Measurements from ENCODE around the gene GOLT1A.

The GOLT1A gene

DNA sequence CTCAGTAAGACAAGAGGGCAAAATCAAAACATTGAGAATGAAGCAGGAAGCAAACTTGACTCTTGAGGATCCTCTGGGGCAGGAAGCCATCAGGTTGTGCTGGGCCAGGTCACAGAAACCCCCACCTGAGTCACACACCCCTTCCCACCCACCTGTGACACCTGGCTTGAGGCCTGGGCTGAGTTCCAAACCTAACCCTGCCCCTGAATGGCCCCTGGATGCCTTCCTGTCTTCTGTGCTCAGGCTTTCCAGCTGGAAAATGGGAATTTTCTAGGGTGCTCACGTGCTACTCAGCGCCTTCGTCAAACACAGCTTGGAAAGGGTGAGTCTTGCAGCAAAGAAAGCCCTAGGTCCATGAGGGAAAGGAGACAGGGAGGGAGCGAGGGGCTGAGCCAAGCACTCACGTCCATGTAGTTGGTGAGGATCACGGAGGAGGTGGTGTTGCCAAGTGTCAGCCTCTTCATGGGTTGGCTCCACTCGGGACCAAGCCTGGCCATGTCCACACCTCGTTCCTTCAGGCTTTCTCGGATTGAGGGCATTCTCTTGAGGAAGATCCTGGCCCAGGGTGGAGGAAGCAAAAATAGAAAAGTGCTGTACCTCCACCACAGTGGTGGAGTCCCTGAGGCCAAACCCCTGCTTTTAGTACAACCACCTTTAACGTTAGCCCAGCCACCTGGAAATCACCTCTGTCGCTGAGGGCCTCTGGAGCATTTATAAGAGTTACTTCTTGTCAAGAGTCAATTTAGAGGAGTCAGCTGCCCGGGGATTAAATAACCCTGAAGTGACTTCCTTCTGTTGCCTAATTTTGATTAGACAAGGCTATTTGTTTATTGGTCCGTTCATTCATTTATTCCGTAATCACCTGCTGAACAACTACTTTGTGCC, 51.9 kb downstream of the GOLT1A start:
- DNase-seq (ENCODE audit: low read depth in 2 of 2), result no peak

- no peak for DNase-seq (ENCODE audit: low read depth in 2 of 2)
Observed at GRCh38 chr1:204157962-204158361, 55.8 kb downstream of the GOLT1A start.

DNA sequence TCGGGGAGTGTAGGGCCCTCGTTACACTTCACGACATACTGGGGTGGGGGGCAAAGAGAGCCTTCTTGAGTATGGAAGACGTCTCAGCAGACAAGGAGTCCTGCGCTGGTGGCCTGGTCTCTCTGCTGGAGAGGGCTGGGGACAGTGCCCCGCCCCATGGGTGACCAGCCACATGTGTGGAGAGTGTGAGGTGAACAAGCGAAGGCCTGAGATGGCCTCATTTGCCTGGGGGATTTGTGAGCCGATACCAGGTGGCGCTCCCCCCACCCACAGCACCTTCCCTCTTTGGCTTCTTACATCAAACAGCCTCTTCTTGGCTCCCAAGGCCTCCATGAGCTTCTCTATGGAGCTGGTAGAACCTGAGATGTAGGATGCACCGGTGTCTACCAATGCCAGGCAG, 57.9 kb downstream of the GOLT1A start:
- no peak for DNase-seq (ENCODE audit: low read depth in 2 of 2)

- DNase-seq (ENCODE audit: low read depth in 2 of 2), result no peak
Observed at GRCh38 chr1:204154568-204155255, 59.1 kb downstream of the GOLT1A start.

DNA sequence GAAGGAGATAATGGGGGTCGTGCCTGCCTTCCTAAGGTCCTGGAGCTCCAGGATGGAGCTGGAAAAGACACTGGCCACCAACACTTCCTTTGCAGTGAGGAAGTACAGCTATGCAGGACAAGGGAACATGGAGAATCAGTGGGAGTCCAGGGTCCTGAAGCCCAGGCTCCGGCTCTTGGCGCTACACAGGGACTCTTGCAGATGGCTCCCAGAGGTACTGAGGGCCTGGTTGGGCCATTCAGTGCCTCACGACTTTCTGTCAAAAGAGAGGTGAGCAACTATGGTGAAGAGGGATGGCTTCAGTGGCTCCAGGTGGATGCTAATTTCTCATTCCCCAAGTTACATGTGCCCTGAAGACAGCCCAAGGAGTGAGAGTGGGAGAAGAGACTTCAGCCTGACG, 60.1 kb downstream of the GOLT1A start:
- DNase-seq (ENCODE audit: low read depth in 2 of 2), result no peak

DNA sequence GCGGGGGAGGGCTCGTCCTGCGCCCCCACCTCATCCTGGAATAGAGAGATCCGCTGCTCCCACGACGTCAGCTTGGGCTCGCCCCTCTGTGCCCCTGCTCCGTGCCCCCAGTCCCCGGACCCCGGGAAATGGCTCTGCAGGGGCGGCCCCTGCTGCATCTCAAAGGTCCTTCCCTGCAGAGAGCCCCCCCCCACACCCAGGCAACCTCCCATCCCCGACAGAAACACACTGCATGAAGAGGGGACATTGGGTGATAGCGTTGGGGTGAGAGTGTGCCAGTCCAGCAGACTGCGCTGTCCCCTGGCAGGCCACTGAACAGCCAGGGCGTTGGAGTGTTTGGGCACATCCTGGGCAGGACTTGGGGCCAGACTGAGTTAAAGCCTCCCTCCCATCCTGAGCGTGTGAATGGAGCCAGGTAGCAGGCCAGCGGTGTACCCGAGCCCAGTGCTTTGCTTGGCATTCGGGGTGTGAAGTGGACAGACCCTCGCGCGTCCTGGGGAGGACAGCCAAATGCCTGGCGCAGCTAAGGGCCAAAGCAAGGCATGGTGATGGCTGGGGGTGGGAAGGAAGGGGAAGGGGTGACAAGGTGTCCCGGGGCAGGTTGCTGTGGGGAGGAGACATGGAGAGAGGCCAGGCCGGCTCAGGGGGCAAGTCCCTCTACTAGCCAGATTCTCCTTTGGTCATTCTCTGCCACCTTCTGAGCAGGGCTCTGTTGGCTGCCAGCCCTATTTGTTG, 61.3 kb downstream of the GOLT1A start:
- no peak for DNase-seq (ENCODE audit: low read depth in 2 of 2)

DNA sequence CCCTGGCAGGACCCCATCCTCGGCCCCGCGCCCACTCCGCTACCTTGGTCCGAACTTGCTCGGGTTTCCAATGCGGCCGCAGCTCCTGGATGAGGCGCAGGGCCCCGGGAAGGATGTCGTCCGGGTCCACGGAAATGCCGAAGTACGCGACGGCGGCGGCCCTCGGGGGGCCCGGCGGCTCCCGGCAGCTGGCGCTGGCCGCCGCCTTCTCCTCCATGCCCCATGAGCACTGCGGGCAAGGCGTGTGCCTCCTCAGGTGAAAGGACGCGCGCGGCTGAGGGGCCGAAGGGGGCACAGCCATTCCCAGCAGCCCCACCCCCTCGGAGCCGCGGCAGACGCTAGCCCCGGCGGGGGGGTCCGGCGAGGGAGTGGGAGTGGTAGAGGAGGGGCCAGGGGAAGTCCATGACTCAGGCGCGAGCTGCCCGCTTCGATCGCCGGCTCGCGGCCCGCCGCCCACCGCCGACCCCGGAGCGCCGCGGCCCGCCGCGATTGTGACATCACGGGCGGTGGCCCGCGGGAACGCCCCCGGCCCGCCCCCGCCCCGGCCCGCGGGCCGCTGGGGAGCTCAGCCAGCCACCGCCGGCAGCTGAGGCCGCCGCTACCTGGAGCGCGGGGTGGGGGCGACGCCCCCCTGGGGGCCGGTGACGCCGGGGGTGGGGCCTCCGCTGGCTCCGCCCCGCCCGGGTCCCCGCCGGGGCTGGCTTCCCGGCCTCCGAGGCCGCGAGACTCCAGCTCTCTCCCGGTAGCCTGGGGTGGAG, 62.1 kb downstream of the GOLT1A start, which contains the start of gene ETNK2:
Gene ETNK2 (minus strand): TSS at position 493 of the 758 bp plus-strand sequence. CDS start 192 bp downstream, at position 301.
- DNase-seq (ENCODE audit: low read depth in 2 of 2), result peak; percentile 21 to 30

DNA sequence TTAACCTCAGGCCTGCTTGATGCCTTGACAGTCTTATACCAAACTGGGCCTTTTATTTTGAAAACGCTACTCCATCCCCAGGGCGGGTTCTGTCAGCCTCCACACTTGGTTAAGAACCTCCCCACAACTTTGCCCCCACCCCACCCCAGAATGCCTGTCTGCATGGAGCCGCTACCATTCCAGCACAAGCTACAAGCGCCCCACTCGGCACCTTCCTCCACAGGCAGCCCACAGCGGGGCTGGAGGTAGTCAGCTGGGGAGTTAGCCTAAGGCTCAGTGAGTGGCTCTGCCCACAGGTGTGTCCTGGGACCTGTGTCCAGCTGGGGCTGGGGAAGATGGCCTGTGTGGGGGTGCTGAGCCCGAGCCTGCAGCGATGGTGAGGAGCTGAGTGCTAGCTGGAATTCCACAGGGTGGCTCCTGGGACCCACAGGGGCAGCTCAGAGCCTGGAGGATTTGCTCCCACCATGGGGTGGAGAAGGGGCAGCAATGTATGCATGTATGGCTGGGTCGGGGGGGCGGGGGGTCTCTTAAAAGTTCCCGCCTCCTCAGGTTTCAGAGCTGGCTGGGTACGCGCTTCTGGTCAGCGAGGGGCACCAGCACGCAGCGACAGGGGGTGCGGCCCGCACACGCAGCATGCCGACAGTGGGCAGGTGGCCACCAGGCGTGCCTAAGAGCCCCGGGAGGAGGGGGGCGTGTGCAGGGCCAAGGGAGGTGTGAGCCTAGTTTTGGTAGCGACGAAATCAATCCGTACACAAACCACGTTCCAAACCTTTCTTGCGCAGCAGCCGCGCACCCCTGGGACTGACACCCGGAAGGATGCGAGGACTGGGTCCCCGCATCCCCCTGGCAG, 62.9 kb downstream of the GOLT1A start:
- no peak for DNase-seq (ENCODE audit: low read depth in 2 of 2)

DNA sequence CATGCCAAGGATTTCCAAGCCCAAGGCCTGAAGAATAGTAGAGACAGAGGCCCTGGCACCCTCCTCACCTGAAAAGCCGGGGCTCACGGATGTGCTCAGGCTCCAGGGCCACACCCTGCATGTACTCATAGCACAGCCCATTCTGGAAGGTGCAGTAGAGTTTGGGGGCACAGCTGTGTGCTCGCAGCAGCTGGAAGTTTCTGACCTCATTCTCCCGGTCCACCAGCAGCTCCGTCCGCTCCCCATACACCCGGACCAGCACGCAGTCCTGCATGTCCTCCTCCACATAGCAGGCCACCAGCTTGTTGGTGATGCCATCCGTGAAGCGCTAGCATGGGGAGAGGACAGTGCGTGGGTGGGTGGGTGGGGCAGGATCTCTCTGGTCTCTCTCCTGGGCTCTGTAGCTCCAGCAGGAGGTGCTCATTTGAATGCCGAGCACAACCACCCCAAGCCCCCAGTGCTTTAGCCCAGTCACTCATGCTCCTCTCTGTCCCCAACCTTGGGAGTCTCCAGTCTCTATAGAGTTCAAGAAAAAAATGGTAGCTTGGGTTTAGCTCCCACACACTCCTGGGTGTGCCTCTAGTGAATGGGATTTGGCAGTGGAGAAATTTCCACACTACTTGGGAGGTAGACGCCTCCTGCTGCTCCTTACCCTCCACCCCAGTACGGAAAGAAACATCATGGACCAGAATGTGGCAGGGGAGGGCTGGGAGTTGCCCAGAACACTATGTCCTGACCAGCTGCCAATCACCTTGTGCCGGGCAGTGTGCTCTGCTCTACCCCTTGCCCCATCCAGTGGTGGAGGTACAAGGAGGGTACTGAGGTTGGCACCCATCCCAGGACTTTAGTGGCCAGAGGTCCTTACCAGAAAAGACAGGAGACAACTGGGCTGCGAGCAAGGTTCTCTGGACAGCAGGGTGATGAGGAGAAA, 63.9 kb downstream of the GOLT1A start:
- DNase-seq (ENCODE audit: low read depth in 2 of 2), result no peak

- no peak for DNase-seq (ENCODE audit: low read depth in 2 of 2)
Observed at GRCh38 chr1:204149107-204149506, 64.7 kb downstream of the GOLT1A start.

All from stimulated activated CD8-positive, alpha-beta memory T cell treated with anti-CD3 and anti-CD28 coated beads, Interleukin-7, amount 100 ng/mL, for 1 hour (primary cell).